ENCODE data around the gene MARS1. TPM values are rescaled to one million over a fixed set of nuclear protein-coding genes. Genes with fewer than 3 reads are reported as not detected.
"Not testable (repeated sequence)": the region's sequence is repeated elsewhere in the genome, so short reads cannot be mapped to it uniquely, and the experiment has no call there.

The MARS1 gene
- 257 and 267 TPM in 2 replicates for total RNA-seq
- long read RNA-seq, transcript MARS-201 (21 exons, 2,905 nt) = major isoform, 354 of 518 reads
- long read RNA-seq, partial matches to known transcripts = 93 of 518 reads
- long read RNA-seq, other reads (novel, unspliced or antisense) = 71 of 518 reads

DNA sequence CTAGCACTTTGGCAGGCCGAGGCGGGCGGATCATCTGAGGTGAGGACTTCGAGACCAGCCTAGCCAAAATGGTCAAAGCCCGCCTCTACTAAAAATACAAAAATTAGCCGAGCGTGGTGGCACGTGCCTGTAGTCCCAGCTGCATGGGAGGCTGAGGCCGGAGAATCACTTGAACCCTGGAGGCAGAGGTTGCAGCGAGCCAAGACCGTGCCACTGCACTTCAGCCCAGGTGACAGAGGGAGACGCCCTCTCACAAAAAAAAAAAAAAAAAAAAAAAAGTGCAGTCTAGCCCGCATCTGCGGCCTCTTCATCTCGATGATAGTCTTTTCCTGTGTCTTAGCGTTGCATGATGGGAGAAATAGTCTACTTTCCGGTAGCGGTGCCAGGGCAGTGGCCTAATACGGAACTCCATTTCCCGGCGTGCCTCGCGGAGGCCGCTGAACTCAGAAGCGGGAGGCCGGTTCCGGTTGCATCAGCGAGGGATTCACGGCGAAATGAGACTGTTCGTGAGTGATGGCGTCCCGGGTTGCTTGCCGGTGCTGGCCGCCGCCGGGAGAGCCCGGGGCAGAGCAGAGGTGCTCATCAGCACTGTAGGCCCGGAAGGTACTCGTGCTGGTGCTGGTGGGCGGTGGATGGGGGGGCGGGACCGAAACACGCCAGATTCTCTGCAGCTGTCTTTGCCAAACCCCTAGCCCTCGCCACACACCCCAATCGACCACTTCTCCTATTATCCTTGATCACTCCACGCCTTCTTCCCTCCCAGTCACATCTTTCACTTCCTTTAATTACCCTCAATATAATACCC is at the start of gene MARS1:
TSS of gene MARS1 (plus strand) at position 472 of the 805 bp plus-strand sequence. CDS start at position 495, 23 bp downstream.
- TF ChIP-seq, protein P1, sequence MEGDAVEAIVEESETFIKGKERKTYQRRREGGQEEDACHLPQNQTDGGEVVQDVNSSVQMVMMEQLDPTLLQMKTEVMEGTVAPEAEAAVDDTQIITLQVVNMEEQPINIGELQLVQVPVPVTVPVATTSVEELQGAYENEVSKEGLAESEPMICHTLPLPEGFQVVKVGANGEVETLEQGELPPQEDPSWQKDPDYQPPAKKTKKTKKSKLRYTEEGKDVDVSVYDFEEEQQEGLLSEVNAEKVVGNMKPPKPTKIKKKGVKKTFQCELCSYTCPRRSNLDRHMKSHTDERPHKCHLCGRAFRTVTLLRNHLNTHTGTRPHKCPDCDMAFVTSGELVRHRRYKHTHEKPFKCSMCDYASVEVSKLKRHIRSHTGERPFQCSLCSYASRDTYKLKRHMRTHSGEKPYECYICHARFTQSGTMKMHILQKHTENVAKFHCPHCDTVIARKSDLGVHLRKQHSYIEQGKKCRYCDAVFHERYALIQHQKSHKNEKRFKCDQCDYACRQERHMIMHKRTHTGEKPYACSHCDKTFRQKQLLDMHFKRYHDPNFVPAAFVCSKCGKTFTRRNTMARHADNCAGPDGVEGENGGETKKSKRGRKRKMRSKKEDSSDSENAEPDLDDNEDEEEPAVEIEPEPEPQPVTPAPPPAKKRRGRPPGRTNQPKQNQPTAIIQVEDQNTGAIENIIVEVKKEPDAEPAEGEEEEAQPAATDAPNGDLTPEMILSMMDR (conservative IDR thresholded peaks at IDR 0.05) = no peak
- DNase-seq (ENCODE audit: low read depth, low spot score) = peak; percentile 77
- Mint-ChIP-seq H3K4me3 (peak within 1 kb of the TSS; percentile 97), H3K27ac (ENCODE audit: unreplicated experiment) (peak within 1 kb of the TSS; percentile 96), H3K27me3 (ENCODE audit: low read depth) (peaks cover 11% of the 10 kb centered on the region), H3K9me3 (no peaks in the 10 kb centered on the region), H3K36me3 (ENCODE audit: low read depth) (peaks cover 11% of the 10 kb centered on the region), H3K4me1 (peaks cover 25% of the 10 kb centered on the region)

DNA sequence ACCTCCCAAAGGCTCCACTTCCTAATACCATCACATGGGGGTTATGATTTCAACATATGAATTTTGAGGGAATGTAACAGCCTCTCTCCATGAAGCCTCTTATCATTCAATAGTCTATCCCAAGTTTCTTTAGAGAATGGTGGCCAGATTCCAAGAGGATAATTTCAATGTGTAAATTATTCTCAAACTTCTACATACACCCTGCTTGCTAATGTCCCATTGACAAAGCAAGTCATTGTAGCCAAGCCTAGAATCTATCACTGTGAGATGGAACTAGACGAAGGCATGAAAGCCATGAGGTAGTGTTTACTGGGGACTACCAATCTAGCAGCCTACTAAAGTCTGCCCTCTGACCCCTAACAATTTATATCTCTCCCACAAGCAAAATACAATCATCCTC is 49.5 kb upstream of the MARS1 start:
- TF ChIP-seq, protein P1 (conservative IDR thresholded peaks at IDR 0.05) = no peak
- no peaks in the 10 kb centered on the region for H3K9me3 Mint-ChIP-seq
- no peak overlapping the region for H3K4me3 Mint-ChIP-seq
- DNase-seq (ENCODE audit: low read depth, low spot score) = no peak
- H3K4me1 Mint-ChIP-seq = no peaks in the 10 kb centered on the region
- H3K27me3 Mint-ChIP-seq (ENCODE audit: low read depth) = no peaks in the 10 kb centered on the region
- H3K27ac Mint-ChIP-seq (ENCODE audit: unreplicated experiment) = no peak overlapping the region
- H3K36me3 Mint-ChIP-seq (ENCODE audit: low read depth) = no peaks in the 10 kb centered on the region

DNA sequence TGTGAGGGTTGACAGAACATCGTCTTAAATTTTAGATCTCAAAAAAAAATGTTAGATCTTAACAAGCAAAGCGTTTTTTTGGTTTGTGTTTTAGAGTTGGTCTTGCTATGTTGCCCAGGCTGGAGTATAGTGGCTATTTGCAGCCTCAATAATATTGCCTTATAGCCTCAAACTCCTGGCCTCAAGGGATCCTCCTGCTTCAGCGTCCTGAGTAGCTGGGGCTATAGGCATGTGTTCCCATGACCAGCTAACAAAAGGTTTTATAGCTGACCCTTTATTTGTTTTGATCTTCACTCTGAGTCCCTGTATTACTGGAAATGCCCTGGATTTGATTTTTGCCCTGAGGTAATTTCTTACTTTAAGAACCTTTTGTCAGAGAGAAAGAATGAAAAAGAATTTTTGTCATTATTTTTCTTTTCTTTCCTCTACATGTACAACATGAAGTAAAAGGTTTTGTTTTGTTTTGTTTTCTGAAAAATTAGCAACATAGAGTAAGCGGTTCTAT is 48.1 kb upstream of the MARS1 start:
- Mint-ChIP-seq H3K4me3 (no peak overlapping the region), H3K9me3 (no peaks in the 10 kb centered on the region), H3K27me3 (ENCODE audit: low read depth) (no peaks in the 10 kb centered on the region), H3K27ac (ENCODE audit: unreplicated experiment) (no peak overlapping the region), H3K4me1 (no peaks in the 10 kb centered on the region), H3K36me3 (ENCODE audit: low read depth) (no peaks in the 10 kb centered on the region)
- TF ChIP-seq, protein P1 (conservative IDR thresholded peaks at IDR 0.05) = no peak
- DNase-seq (ENCODE audit: low read depth, low spot score) = no peak

DNA sequence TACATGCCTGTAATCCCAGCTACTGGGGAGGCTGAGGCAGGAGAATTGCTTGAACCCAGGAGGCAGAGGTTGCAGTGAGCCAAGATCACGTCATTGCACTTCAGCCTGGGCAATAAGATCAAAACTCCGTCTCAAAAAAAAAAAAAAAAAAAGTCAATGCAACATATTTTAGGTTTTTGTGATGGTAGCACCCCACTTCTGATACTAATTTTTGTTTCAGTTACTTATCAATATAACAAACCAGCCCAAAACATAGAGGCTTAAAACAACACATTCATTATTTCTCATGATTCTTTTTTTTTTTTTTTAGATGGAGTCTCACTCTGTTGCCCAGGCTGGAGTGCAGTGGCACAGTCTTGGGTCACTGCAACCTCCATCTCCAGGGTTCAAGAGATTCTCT is 46.5 kb upstream of the MARS1 start:
- H3K9me3 Mint-ChIP-seq; H3K27me3 Mint-ChIP-seq (ENCODE audit: low read depth); H3K4me1 Mint-ChIP-seq; H3K4me3 Mint-ChIP-seq; H3K27ac Mint-ChIP-seq (ENCODE audit: unreplicated experiment); DNase-seq (ENCODE audit: low read depth, low spot score); H3K36me3 Mint-ChIP-seq (ENCODE audit: low read depth): not testable (repeated sequence)

GRCh38 chr12:57441846-57442427 is 45.9 kb upstream of the MARS1 start:
- Mint-ChIP-seq H3K9me3 (no peaks in the 10 kb centered on the region), H3K27ac (ENCODE audit: unreplicated experiment) (no peak overlapping the region), H3K4me1 (no peaks in the 10 kb centered on the region), H3K4me3 (no peak overlapping the region), H3K36me3 (ENCODE audit: low read depth) (no peaks in the 10 kb centered on the region), H3K27me3 (ENCODE audit: low read depth) (no peaks in the 10 kb centered on the region)
- TF ChIP-seq, protein P1 (conservative IDR thresholded peaks at IDR 0.05) = no peak
- no peak for DNase-seq (ENCODE audit: low read depth, low spot score)

- H3K4me1 Mint-ChIP-seq; H3K27me3 Mint-ChIP-seq (ENCODE audit: low read depth); H3K36me3 Mint-ChIP-seq (ENCODE audit: low read depth); H3K4me3 Mint-ChIP-seq; DNase-seq (ENCODE audit: low read depth, low spot score); H3K27ac Mint-ChIP-seq (ENCODE audit: unreplicated experiment); H3K9me3 Mint-ChIP-seq: not testable (repeated sequence)
Measured at GRCh38 chr12:57444337-57444736, 43.5 kb upstream of the MARS1 start.

Measured in neural crest cell (in vitro differentiated cells).